Activated naive CD4-positive, alpha-beta T cell treated with anti-CD3 and anti-CD28 coated beads, Interleukin-2, amount 10 ng/mL, durations not matched to agents 7 days and 5 days (primary cell): ENCODE results near the gene OVOL2.
A peak's percentile ranks its signal among the peaks of the same experiment; 100 is the strongest.

Experiments
- CTCF ChIA-PET: fragments of 350-600 bp; sonication (Branson Sonifier 250); formaldehyde crosslinking; loops from one replicate; lab custom pipeline; 2021; ENCODE audit warnings: antibody characterized with exemption; lab: Charles Lee
- DNase-seq: peaks from one replicate; pipeline ENCODE4 v3.0.0-alpha.2; 2020
- H3K27ac Mint-ChIP-seq: one replicate; pipeline ENCODE4 v1.8.0; 2021; ENCODE audit warnings: mild to moderate bottlenecking, moderate library complexity, mixed read lengths
- H3K27me3 Mint-ChIP-seq: one replicate; pipeline ENCODE4 v1.8.0; 2021; ENCODE audit warnings: mild to moderate bottlenecking, mixed read lengths
- H3K36me3 Mint-ChIP-seq: one replicate; pipeline ENCODE4 v1.8.0; 2021; ENCODE audit warnings: mixed read lengths
- H3K4me1 Mint-ChIP-seq: one replicate; pipeline ENCODE4 v1.8.0; 2021; ENCODE audit warnings: mixed read lengths
- H3K4me3 Mint-ChIP-seq: one replicate; pipeline ENCODE4 v1.8.0; 2021; ENCODE audit warnings: mild to moderate bottlenecking, moderate library complexity, mixed read lengths
- H3K9me3 Mint-ChIP-seq: one replicate; pipeline ENCODE4 v1.8.0; 2021; ENCODE audit warnings: mixed read lengths

OVOL2 gene

DNA sequence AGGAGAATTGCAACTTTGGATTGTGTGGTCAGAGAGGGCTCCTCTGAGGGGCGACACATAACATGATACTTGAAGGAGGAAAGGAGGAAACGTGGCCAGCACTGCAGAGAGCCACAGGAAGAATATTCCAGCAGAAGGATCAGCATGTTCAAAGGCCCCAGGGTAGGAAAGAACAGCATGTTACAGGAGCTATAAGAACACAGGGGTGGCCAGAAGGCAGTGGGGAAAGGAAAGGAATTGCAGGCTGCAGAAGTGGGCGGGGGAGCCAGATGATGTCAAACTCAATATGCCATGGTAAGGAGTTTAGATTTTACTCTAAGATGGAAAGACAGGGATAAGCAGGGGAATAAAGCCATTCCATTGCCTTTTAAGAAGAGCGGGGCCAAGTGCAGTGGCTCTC is 58.1 kb downstream of the OVOL2 start:
- Mint-ChIP-seq H3K36me3 (no peaks in the 10 kb centered on the region), H3K4me1 (peaks cover 19% of the 10 kb centered on the region), H3K4me3 (no peak overlapping the region), H3K9me3 (no peaks in the 10 kb centered on the region), H3K27me3 (peaks cover 22% of the 10 kb centered on the region), H3K27ac (no peak overlapping the region)
- CTCF ChIA-PET, result no interaction called here
- DNase-seq, result no peak

GRCh38 chr20:17998446-17998845 is 59.3 kb downstream of the OVOL2 start:
- H3K36me3 Mint-ChIP-seq, result no peaks in the 10 kb centered on the region
- H3K4me3 Mint-ChIP-seq, result no peak overlapping the region
- H3K9me3 Mint-ChIP-seq, result no peaks in the 10 kb centered on the region
- H3K4me1 Mint-ChIP-seq, result peaks cover 25% of the 10 kb centered on the region
- CTCF ChIA-PET, result interaction anchor here (0.9 to 2.0 kb wide), 3 partner anchors 20 to 318 kb away, joined by 3 to 5 read pairs (median 3); no protein-coding TSS in a partner anchor
- H3K27ac Mint-ChIP-seq, result no peak overlapping the region
- peaks cover 22% of the 10 kb centered on the region for H3K27me3 Mint-ChIP-seq
- no peak for DNase-seq

DNA sequence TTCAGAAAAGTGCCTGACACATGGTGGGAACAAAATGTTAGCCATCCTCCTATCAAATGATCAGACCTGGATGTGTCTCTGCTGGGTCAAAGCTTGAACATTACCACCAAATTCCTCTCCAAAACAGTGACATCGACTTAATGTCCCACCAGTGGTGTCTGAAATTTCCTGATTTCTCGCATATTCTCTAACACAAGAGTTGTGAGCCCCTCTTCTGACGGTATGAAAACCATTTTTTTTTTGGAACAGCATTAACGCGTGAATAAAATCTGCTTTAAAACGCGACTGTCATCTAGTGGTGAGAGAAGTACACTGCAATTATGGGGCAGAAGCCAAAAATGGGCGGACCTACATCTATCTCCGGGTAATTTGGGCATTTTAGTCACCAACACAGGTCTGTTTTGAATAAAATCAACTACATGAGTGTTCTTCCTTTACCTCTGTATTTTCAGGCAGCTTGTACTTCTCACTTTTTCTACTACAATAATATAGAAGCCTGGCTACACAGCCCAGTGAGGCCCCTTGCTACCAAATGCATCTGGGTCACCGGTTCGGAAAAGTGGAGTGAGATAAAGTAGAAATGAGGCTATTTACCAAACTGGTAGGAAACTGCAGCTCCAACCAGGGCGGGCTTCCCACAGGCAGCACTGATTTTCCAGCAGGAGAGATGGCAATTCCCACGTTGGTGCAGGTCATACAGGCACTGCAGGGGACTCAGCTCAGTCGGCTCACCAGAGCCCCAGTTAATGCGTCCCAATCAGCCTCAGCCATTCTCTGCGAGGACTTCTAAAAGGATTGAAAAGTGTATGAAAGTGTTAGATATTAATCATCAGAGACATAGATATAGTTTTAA is 61.5 kb downstream of the OVOL2 start:
- Mint-ChIP-seq H3K4me1 (peaks cover 41% of the 10 kb centered on the region), H3K4me3 (no peak overlapping the region), H3K27ac (no peak overlapping the region), H3K27me3 (peaks cover 18% of the 10 kb centered on the region), H3K9me3 (no peaks in the 10 kb centered on the region), H3K36me3 (peaks cover 2% of the 10 kb centered on the region)
- peak; percentile 57 for DNase-seq
- CTCF ChIA-PET, result interaction anchor here (0.7 to 3.8 kb wide), 23 partner anchors 14 to 491 kb away, joined by 3 to 16 read pairs (median 5); partner anchors contain the start of gene RRBP1

- Mint-ChIP-seq H3K4me3 (no peak overlapping the region), H3K27me3 (peaks cover 14% of the 10 kb centered on the region), H3K27ac (peak overlapping the region; percentile 88), H3K4me1 (peaks cover 48% of the 10 kb centered on the region), H3K9me3 (no peaks in the 10 kb centered on the region), H3K36me3 (peaks cover 17% of the 10 kb centered on the region)
- no peak for DNase-seq
- CTCF ChIA-PET, result interaction anchor here (0.7 to 2.7 kb wide), 6 partner anchors 23 to 490 kb away, joined by 3 to 8 read pairs (median 6); no protein-coding TSS in a partner anchor
Measured at GRCh38 chr20:17993546-17993945, 64.2 kb downstream of the OVOL2 start.

GRCh38 chr20:17992847-17993513 is 64.7 kb downstream of the OVOL2 start:
- peak overlapping the region; percentile 88 for H3K27ac Mint-ChIP-seq
- no peak for DNase-seq
- no peaks in the 10 kb centered on the region for H3K9me3 Mint-ChIP-seq
- H3K4me3 Mint-ChIP-seq, result peak overlapping the region; percentile 39
- CTCF ChIA-PET, result interaction anchor here (1.1 to 2.7 kb wide), 4 partner anchors 22 to 489 kb away, joined by 3 to 7 read pairs (median 6); no protein-coding TSS in a partner anchor
- peaks cover 22% of the 10 kb centered on the region for H3K36me3 Mint-ChIP-seq
- H3K27me3 Mint-ChIP-seq, result peaks cover 9% of the 10 kb centered on the region
- peaks cover 53% of the 10 kb centered on the region for H3K4me1 Mint-ChIP-seq

- H3K27ac Mint-ChIP-seq, result peak overlapping the region; percentile 88
- CTCF ChIA-PET, result interaction anchor here (1.6 to 2.7 kb wide), 2 partner anchors 21 to 25 kb away, joined by 6 to 7 read pairs; no protein-coding TSS in a partner anchor
Measured at GRCh38 chr20:17992224-17992637, 65.5 kb downstream of the OVOL2 start.

DNA sequence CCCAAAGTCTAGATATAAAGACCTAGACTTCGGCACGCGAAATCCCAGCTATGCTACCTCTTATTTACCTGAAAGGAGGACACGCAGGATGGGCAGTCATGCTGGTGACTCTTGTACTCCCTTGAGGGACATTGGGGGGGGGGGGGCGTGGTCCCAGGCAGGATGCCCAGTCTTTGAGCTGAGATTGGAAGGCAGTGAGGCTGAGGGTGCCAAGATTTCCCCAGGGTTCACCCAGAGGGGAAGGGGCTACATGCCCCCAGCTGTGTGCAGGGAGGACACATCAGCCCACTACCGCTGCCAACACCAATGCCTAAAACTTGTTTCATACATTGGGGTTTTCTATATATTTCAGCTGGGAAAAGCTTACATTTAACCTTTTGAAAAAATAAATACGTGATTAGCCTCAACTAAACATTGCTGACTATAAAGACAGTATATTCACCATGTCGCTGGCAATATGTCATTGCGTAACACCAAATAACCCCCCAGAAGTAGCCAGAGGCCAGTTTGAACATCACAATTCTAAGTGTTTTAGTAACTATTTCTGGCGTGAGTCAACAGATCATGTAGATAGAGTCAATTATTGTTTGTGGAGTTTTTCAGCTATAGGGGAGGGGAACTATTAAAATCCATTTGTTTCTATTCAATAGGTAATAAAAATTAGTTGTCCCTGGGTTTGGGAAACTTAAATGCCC is 67.3 kb downstream of the OVOL2 start:
- Mint-ChIP-seq H3K36me3 (peaks cover 32% of the 10 kb centered on the region), H3K9me3 (no peaks in the 10 kb centered on the region), H3K4me3 (no peak overlapping the region), H3K27me3 (no peaks in the 10 kb centered on the region), H3K27ac (no peak overlapping the region), H3K4me1 (peaks cover 46% of the 10 kb centered on the region)
- CTCF ChIA-PET, result interaction anchor here (0.9 kb wide), 1 partner anchor 37 kb away, joined by 3 read pairs; no protein-coding TSS in a partner anchor
- DNase-seq, result no peak

More at GRCh38 chr20:17992224-17992637, 65.5 kb downstream of the OVOL2 start:
- Mint-ChIP-seq H3K27me3 (peaks cover 1% of the 10 kb centered on the region), H3K4me3 (peak overlapping the region; percentile 39), H3K4me1 (peaks cover 54% of the 10 kb centered on the region), H3K36me3 (peaks cover 28% of the 10 kb centered on the region), H3K9me3 (no peaks in the 10 kb centered on the region)
- peak; percentile 28 for DNase-seq

GRCh38 chr20:17987988-17988387 is 69.7 kb downstream of the OVOL2 start:
- Mint-ChIP-seq H3K27me3 (no peaks in the 10 kb centered on the region), H3K27ac (peak overlapping the region; percentile 84), H3K9me3 (no peaks in the 10 kb centered on the region), H3K36me3 (peaks cover 41% of the 10 kb centered on the region), H3K4me1 (peaks cover 39% of the 10 kb centered on the region), H3K4me3 (no peak overlapping the region)
- no peak for DNase-seq
- CTCF ChIA-PET, result no interaction called here

DNA sequence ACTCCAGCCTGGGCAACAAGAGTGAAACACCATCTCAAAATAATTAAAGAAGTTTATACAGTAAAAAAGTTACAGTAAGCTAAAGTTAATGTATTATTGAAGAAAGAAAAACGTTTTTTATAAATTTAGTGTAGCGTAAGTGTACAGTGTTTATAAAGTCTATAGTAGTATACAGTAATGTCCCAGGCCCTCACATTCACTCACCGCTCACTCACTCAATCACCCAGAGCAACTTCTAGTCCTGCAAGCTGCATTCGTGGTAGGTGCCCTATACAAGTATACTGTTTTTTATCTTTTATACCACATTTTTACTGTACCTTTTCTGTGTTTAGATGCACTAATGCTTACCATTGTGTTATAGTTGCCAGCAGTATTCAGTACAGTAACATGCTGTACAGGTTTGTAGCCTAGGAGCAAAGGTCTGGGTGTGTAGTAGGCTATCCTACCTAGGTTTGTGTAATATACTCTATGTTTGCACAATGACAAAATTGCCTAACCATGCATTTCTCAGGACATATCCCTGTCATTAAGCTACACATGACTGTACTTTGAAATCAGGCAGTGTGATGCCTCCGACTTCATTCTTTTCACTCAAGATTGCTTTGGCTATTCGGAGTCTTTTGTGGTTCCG is 72.2 kb downstream of the OVOL2 start:
- H3K27ac Mint-ChIP-seq, result no peak overlapping the region
- CTCF ChIA-PET, result no interaction called here
- peaks cover 41% of the 10 kb centered on the region for H3K36me3 Mint-ChIP-seq
- DNase-seq, result no peak
- peaks cover 23% of the 10 kb centered on the region for H3K4me1 Mint-ChIP-seq
- no peak overlapping the region for H3K4me3 Mint-ChIP-seq
- H3K27me3 Mint-ChIP-seq, result no peaks in the 10 kb centered on the region
- no peaks in the 10 kb centered on the region for H3K9me3 Mint-ChIP-seq

GRCh38 chr20:17976305-17976704 is 81.4 kb downstream of the OVOL2 start:
- H3K4me3 Mint-ChIP-seq, result no peak overlapping the region
- peaks cover 55% of the 10 kb centered on the region for H3K36me3 Mint-ChIP-seq
- H3K27me3 Mint-ChIP-seq, result no peaks in the 10 kb centered on the region
- no peaks in the 10 kb centered on the region for H3K9me3 Mint-ChIP-seq
- H3K27ac Mint-ChIP-seq, result no peak overlapping the region
- CTCF ChIA-PET, result no interaction called here
- peaks cover 43% of the 10 kb centered on the region for H3K4me1 Mint-ChIP-seq
- DNase-seq, result no peak
